Measurements from ENCODE around the gene ADARB2.

The ADARB2 gene

DNA sequence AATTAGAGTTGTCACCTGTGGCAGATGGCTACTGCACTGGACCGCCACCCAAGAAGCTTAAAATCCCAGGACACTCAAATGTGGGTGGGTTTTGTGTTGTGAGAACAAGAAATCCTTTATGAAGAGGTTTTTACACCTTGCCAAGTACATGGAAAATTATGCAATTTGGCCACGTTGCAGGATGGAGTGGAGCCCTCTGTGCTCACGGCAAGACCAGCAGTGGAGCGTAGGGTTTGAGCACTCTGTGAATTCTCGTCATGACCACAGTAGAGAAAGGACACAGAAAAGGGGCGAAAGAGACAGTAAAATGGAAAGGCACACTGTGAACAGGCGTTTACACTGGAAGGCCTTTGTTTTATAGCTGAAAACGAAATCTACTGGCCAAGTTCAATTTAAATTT, 222.6 kb downstream of the ADARB2 start:
- no peak for DNase-seq (ENCODE audit: low read depth, low spot score)
- POLR2A ChIA-PET, result no interaction called here
- CTCF ChIA-PET, result no interaction called here
- TF ChIP-seq, protein P1, sequence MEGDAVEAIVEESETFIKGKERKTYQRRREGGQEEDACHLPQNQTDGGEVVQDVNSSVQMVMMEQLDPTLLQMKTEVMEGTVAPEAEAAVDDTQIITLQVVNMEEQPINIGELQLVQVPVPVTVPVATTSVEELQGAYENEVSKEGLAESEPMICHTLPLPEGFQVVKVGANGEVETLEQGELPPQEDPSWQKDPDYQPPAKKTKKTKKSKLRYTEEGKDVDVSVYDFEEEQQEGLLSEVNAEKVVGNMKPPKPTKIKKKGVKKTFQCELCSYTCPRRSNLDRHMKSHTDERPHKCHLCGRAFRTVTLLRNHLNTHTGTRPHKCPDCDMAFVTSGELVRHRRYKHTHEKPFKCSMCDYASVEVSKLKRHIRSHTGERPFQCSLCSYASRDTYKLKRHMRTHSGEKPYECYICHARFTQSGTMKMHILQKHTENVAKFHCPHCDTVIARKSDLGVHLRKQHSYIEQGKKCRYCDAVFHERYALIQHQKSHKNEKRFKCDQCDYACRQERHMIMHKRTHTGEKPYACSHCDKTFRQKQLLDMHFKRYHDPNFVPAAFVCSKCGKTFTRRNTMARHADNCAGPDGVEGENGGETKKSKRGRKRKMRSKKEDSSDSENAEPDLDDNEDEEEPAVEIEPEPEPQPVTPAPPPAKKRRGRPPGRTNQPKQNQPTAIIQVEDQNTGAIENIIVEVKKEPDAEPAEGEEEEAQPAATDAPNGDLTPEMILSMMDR (IDR thresholded peaks at IDR 0.05; ENCODE audit: insufficient read depth, low read length, missing control alignments), result no peak
- H3K4me3 ChIP-seq (ENCODE audit: low read depth, low read length), result no peak overlapping the region

- POLR2A ChIA-PET, result no interaction called here
Observed at GRCh38 chr10:1513221-1513620, 224.1 kb downstream of the ADARB2 start.

DNA sequence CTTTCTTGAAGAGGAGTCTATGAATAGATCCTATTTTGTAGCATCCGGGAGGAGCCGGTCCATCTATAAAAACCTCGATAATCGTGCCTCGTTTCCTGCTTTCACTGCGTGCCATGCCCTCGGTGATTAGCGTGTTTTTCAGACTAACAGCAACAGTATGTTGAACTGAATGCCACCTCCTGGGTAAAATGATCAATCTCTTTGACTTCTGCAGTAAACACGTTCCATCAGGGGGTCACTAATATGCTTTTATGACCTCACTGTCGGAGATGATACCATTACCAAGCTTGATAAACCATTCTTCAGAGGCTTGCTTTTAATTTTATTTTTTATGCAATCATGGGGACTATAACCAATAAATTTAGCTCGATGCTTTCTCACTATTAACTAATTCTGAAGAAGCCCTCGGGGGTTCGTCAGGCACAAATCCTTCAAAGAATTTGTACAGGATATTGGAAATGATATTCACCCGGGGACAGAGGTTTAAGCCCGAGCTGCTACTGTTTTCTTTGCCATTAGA, 228.3 kb downstream of the ADARB2 start:
- DNase-seq (ENCODE audit: low read depth, low spot score), result no peak
- ChIA-PET CTCF (no interaction called here), POLR2A (no interaction called here)
- TF ChIP-seq, protein P1 (IDR thresholded peaks at IDR 0.05; ENCODE audit: insufficient read depth, low read length, missing control alignments), result no peak
- no peak overlapping the region for H3K4me3 ChIP-seq (ENCODE audit: low read depth, low read length)

More at GRCh38 chr10:1513221-1513620, 224.1 kb downstream of the ADARB2 start:
- CTCF ChIA-PET, result no interaction called here
- no peak overlapping the region for H3K4me3 ChIP-seq (ENCODE audit: low read depth, low read length)
- TF ChIP-seq, protein P1 (IDR thresholded peaks at IDR 0.05; ENCODE audit: insufficient read depth, low read length, missing control alignments), result no peak
- DNase-seq (ENCODE audit: low read depth, low spot score), result no peak

- TF ChIP-seq, protein P1 (IDR thresholded peaks at IDR 0.05; ENCODE audit: insufficient read depth, low read length, missing control alignments), result no peak
- POLR2A ChIA-PET, result no interaction called here
- CTCF ChIA-PET, result no interaction called here
- H3K4me3 ChIP-seq (ENCODE audit: low read depth, low read length), result no peak overlapping the region
- no peak for DNase-seq (ENCODE audit: low read depth, low spot score)
Observed at GRCh38 chr10:1508096-1508495, 229.2 kb downstream of the ADARB2 start.

GRCh38 chr10:1507436-1507835, 229.9 kb downstream of the ADARB2 start:
- DNase-seq (ENCODE audit: low read depth, low spot score), result no peak
- TF ChIP-seq, protein P1 (IDR thresholded peaks at IDR 0.05; ENCODE audit: insufficient read depth, low read length, missing control alignments), result no peak
- H3K4me3 ChIP-seq (ENCODE audit: low read depth, low read length), result no peak overlapping the region
- POLR2A ChIA-PET, result no interaction called here
- CTCF ChIA-PET, result no interaction called here

DNA sequence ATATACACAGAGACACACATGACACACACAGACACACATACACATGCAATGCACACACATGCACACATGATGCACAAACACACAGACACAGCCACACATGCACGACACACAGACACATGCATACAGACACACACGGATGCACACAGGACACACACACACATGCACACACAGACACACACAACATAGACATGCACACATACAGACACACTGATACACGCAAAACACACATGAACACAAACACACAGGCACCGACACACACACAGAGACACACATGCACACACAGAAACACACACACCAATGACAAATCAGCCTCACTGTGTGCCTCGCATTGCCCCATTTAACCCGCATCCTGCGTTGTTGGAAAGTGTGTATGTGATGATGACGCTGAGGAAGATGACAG, 232.4 kb downstream of the ADARB2 start:
- POLR2A ChIA-PET, result no interaction called here
- H3K4me3 ChIP-seq (ENCODE audit: low read depth, low read length), result no peak overlapping the region
- CTCF ChIA-PET, result no interaction called here

More for the DNA sequence above, 232.4 kb downstream of the ADARB2 start:
- DNase-seq (ENCODE audit: low read depth, low spot score), result no peak
- TF ChIP-seq, protein P1 (IDR thresholded peaks at IDR 0.05; ENCODE audit: insufficient read depth, low read length, missing control alignments), result no peak

Measured in AG04449 (cell line).